H54 (cell line): ENCODE data around the gene PROCA1.
"Not testable (repeated sequence)": the region's sequence is repeated elsewhere in the genome, so short reads cannot be mapped to it uniquely, and the experiment has no call there.

Source experiments
- DNase-seq: peaks from one replicate; pipeline ENCODE4 v3.0.0; 2011; ENCODE audit warnings: low spot score, mixed read lengths; ENCODE audit not compliant: insufficient read length
- FAIRE-seq: peaks from 3 replicates; lab custom pipeline; 2011; peaks lifted over from hg19 to GRCh38; lab: Jason Lieb, UNC
- POLR2A ChIP-seq: IDR thresholded peaks from 2 replicates; pipeline ENCODE4 v1.6.1; 2011; ENCODE audit warnings: low read depth, mild to moderate bottlenecking, low read length

The PROCA1 gene

DNA sequence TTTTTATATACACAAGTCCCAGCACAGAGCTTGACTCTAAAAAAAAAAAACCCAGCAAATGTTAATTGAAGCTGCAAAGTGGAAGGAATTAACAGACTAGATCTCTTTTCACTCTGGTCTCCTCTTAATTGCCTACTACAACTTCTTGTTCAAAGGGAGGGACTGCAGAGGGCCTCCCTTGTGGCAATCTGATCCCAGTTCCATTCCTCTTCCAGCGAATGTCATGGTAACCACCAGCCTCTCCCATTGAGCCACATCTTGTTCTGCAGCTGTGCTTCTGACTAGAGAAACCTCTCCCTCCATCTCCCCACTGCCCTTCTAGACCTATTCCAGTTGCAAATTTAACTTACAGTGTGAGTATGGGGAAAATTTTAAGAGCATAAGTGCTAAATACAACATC is 43.8 kb downstream of the PROCA1 start:
- no peak for TF ChIP-seq POLR2A
- DNase-seq (no peak), FAIRE-seq (no peak)

DNA sequence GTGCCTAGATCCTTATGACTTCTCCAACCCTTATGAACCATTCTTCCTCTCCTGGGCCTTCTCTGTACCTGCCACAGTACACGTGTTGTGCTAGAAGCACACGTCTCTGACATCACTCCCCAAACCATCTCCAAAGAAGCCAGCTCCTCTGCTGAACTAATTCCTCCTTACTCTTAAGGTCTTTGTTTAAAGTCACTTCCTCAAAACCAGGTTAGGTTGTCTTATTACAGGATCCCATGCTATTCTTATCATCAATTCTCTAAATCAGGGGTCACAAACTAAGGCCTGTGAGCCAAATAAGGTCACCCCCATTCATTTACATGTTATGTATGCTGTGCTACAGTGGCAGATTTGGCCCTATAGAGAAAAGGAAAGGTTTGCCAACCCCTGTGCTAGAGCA is 45.7 kb downstream of the PROCA1 start:
- no peak for FAIRE-seq
- no peak for DNase-seq
- no peak for TF ChIP-seq POLR2A

DNA sequence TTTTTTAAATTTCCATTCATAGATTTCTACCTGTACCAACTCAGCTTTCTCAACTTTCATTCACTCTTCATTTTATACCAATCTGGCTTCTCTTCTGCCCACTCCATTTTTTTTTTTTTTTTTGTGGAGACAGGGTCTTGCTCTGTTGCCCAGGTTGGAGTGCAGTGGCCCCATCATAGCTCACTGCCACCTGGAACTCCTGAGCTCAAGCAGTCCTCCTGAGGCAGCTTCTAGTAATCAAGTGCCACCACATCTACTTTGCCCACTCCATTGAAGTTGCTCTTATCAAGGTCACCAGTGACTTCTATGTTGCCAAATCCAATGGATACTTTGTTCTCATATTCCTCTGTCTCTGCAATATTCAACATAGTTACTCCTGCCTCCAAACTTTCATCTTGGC is 48.0 kb downstream of the PROCA1 start:
- FAIRE-seq (no peak), DNase-seq (no peak)
- no peak for TF ChIP-seq POLR2A

DNA sequence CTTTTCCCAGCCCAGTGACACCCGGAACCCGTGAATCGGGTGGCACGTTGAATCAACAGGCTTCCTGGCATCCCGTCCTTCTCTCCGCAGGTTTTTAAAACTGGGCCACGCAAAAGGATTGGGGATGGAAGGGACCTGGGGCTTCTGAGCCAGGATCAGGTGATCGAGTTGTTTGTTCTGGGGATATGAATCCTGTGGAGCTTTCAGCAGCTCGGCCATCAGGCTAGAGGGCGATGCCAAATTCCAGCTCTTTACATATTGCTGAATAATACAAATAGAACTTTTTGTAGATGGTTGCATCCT is 49.2 kb downstream of the PROCA1 start:
- FAIRE-seq (no peak), DNase-seq (no peak)
- TF ChIP-seq POLR2A, result no peak

DNA sequence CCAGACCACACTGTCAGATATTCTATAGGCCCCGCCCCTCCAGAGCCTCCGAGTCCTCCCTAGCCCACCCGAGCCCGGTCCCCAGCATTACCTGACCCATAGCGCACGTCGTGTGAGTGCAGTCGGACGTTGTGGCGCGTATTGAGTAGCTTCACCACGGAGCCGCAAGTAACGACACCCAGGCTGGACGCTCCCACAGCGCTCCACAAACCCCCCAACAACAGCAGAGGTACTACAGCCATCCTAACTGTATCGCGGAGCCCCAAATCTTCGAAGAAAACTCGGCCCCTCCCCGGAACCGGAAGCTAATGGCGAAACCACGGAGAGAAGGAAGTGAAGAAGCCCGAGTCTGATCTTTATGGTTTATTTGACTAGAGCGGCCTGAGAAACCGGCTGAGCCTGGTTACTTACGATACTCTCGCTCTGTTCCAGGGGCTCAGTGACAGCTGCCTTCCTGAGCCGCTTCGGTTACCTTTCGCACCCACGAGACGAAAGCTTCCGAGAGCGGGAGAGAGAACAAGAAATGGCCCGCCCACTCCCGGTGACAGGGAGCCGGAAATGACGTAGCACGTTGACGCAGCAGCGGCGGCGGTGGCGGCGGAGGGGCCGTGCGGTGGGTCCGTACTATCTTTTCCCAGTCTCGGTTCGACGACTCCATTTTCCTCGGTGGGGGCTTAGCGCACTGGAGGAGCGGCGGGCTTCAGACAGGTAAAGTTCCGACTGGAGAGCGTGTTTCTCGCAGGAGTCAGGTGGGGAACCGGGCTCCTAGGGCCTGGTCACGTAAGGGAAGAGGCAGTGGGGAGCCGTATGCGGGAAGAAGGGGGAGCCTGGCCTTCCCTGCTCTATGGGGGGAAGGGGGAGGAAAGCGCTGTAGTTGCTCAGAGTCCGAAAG is 49.8 kb downstream of the PROCA1 start, which contains the start of the genes SDF2 and SUPT6H:
Gene SDF2 (minus strand): TSS at position 272 of the 892 bp plus-strand sequence. CDS start 30 bp downstream, at position 242.
Gene SUPT6H (plus strand): TSS at position 571 of the 892 bp plus-strand sequence. CDS start 11,197 bp downstream, outside the sequence.
- FAIRE-seq (no peak), DNase-seq (peak; percentile 92)
- peak; percentile 95 for TF ChIP-seq POLR2A

DNA sequence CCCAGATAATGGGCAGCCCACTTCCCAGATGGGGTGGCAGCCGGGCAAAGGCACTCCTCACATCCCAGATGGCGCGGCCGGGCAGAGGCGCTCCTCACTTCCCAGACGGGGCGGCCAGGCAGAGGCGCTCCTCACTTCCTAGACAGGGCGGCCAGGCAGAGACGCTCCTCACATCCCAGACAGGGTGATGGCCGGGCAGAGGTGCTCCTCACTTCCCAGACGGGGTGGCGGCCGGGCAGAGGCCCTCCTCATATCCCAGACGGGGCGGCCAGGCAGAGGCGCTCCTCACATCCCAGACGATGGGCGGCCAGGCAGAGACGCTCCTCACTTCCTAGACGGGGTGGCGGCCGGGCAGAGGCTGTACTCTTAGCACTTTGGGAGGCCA is 52.2 kb downstream of the PROCA1 start:
- DNase-seq, FAIRE-seq: not testable (repeated sequence)

DNA sequence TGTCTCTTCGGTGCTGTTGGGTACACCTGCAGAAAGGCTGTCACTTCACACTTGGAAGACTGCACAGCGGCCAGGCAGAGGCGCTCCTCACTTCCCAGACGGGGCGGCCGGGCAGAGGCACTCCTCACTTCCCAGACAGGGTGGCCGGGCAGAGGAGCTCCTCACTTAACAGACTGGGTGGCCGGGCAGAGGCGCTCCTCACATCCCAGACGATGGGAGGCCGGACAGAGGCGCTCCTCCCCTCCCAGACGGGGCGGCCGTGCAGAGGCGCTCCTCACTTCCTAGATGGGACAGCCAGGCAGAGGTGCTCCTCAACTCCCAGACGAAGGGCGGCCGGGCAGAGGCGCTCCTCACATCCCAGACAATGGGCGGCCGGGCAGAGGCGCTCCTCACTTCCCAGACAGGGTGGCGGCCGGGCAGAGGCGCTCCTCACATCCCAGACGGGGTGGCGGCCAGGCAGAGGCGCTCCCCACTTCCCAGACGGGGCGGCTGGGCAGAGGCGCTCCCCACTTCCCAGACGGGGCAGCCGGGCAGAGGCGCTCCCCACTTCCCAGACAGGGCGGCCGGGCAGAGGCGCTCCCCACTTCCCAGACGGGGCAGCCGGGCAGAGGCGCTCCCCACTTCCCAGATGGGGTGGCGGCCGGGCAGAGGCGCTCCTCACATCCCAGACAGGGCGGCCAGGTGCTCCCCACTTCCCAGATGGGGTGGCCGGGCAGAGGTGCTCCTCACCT is 52.8 kb downstream of the PROCA1 start:
- FAIRE-seq, DNase-seq: not testable (repeated sequence)

DNA sequence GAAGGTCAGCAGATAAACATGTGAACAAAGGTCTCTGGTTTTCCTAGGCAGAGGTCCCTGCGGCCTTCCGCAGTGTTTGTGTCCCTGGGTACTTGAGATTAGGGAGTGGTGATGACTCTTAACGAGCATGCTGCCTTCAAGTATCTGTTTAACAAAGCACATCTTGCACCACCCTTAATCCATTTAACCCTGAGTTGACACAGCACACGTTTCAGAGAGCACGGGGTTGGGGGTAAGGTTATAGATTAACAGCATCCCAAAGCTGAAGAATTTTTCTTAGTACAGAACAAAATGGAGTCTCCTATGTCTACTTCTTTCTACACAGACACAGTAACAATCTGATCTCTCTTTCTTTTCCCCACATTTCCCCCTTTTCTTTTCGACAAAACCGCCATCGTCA is 53.3 kb downstream of the PROCA1 start:
- not testable (repeated sequence) for FAIRE-seq, DNase-seq

DNA sequence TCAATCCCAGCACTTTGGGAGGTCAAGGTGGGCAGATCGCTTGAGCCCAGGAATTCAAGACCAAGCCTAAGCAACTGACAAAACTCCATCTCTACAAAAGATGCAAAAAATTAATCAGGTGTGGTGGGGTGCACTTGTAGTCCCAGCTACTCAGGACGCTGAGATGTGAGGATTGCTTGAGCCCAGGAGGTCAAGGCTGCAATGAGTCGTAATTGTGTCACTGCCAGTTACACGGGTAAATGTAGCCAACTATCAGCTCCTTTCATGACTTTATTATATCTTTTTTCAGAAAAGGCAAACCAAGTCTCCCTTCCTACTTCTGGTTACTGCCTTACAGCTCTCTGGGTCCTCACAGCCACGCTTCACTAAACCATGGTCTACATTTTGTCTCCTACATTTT is 53.9 kb downstream of the PROCA1 start:
- no peak for DNase-seq
- FAIRE-seq, result no peak
- no peak for TF ChIP-seq POLR2A

DNA sequence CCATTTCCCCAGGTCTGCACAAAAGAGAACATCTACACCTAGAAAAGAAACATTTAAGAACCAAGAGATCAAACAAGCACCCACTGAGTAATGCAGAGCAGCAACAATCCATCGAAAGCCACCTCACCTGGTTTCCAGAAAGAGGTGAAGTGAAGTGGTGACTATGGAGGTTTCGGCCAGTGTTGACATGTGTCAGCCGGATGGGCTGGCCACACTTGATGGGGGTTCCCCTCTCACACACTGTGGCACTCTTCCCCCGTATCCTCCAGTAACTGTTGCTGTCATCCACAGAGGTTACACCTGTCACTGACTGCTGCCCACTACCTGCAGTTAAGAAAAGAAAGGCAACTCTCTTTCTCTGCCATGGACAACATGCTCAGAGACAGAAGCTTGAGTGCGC is 56.5 kb downstream of the PROCA1 start:
- no peak for DNase-seq
- no peak for TF ChIP-seq POLR2A
- no peak for FAIRE-seq
